ENCODE measurements around the gene CACNA1D. TPM values are rescaled to one million over a fixed set of nuclear protein-coding genes. Genes with fewer than 3 reads are reported as not detected.

Gene CACNA1D
- total RNA-seq, 3 donors from 2014 or later = 0.96 to 50.3 (median 32.1) TPM

- H3K36me3 ChIP-seq = no peaks in the 10 kb centered on the region
- TF ChIP-seq POLR2A (IDR thresholded peaks at IDR 0.05) (no peak), CTCF (IDR thresholded peaks at IDR 0.05) (no peak), POLR2AphosphoS5 (IDR thresholded peaks at IDR 0.05) (no peak)
- peaks cover 0 to under 1% of the 10 kb centered on the region in 2 donors for H3K27me3 ChIP-seq
- no peak overlapping the region for H3K4me3 ChIP-seq
- H3K27ac ChIP-seq = no peak overlapping the region
- intact Hi-C loops (cut with DNase I; ENCODE audit: low total_unique reads) = no loop called here
- no peaks in the 10 kb centered on the region for H3K9me3 ChIP-seq
- no peak for DNase-seq (ENCODE audit: low spot score in 2 of 2)
- no peaks in the 10 kb centered on the region for H3K4me1 ChIP-seq
Measured at GRCh38 chr3:53500165-53500777, 5.9 kb downstream of the CACNA1D start.

GRCh38 chr3:53501178-53501577 lies 6.8 kb downstream of the CACNA1D start:
- H3K4me1 ChIP-seq = no peaks in the 10 kb centered on the region
- H3K27me3 ChIP-seq = no peaks in the 10 kb centered on the region
- intact Hi-C loops (cut with DNase I; ENCODE audit: low total_unique reads) = no loop called here
- no peak for TF ChIP-seq POLR2A (IDR thresholded peaks at IDR 0.05)
- no peak overlapping the region for H3K27ac ChIP-seq
- H3K4me3 ChIP-seq = no peak overlapping the region
- no peaks in the 10 kb centered on the region for H3K9me3 ChIP-seq
- no peaks in the 10 kb centered on the region for H3K36me3 ChIP-seq
- DNase-seq (ENCODE audit: low spot score in 2 of 2) = no peak

- no peak for DNase-seq (ENCODE audit: low spot score in 2 of 2)
- intact Hi-C loops (cut with DNase I; ENCODE audit: low total_unique reads) = no loop called here
- Histone ChIP-seq H3K36me3 (no peaks in the 10 kb centered on the region), H3K9me3 (no peaks in the 10 kb centered on the region), H3K4me3 (no peak overlapping the region), H3K27ac (no peak overlapping the region), H3K27me3 (no peaks in the 10 kb centered on the region), H3K4me1 (no peaks in the 10 kb centered on the region)
- TF ChIP-seq POLR2AphosphoS5 (IDR thresholded peaks at IDR 0.05) (no peak), POLR2A (IDR thresholded peaks at IDR 0.05) (no peak), CTCF (IDR thresholded peaks at IDR 0.05) (no peak)
Measured at GRCh38 chr3:53502737-53503136, 8.3 kb downstream of the CACNA1D start.

DNA sequence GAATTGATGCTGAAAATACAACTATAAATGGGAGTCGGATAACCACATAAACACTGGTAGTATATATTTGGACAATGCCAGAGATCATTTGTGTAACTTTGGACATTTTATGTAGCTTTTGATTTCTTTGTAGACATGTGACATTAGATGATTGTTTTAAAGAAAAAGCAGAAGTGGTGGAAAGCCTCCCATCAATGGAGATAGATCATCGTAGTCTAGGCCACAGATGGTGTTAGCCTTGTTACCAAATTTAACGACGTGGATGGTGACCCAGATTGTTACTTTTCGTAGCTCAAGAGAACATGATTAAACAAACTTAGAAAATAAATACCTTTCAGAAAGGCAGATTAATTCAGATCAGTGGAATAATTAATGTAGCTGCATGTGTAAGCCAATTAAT lies 8.8 kb downstream of the CACNA1D start:
- intact Hi-C loops (cut with DNase I; ENCODE audit: low total_unique reads) = no loop called here
- H3K27me3 ChIP-seq = no peaks in the 10 kb centered on the region
- TF ChIP-seq POLR2AphosphoS5 (IDR thresholded peaks at IDR 0.05) (no peak), CTCF (IDR thresholded peaks at IDR 0.05) (no peak), POLR2A (IDR thresholded peaks at IDR 0.05) (no peak)
- no peaks in the 10 kb centered on the region for H3K36me3 ChIP-seq
- H3K4me3 ChIP-seq = no peak overlapping the region
- no peaks in the 10 kb centered on the region for H3K4me1 ChIP-seq
- no peaks in the 10 kb centered on the region for H3K9me3 ChIP-seq
- DNase-seq (ENCODE audit: low spot score in 2 of 2) = no peak
- no peak overlapping the region for H3K27ac ChIP-seq

DNA sequence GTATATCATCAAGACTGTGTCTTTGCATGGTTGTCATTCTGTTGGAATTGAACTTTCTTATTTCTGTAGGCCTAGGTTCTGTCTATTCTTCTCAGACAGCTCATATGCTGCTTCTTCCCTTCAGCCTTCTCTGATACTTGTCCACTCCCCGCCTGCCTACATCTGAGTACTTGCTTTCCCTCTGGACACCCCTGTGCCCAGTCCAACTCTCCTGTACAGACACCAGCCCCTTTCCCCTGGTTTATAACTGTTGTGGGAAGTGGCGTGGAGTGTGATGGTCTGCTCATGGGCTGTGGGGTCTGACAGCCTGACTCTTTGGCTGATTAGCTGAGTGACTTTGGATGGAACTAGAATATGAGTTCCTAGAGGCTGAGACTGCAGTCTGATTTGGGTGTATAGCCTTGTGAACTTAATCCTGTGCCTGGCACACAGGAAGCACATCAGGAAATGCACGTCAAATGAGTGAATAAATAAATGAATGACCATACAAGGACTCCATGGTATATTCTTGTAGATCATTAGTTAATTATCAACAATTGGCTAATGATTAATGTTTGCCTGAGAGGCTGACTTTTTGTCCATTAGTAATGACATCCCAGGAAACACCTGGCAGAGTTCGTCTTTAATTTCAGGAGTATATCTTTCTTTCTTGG lies 11.8 kb downstream of the CACNA1D start:
- DNase-seq (ENCODE audit: low spot score in 2 of 2) = no peak
- Histone ChIP-seq H3K36me3 (no peaks in the 10 kb centered on the region), H3K4me1 (no peaks in the 10 kb centered on the region), H3K27me3 (no peaks in the 10 kb centered on the region), H3K4me3 (no peak overlapping the region), H3K9me3 (no peaks in the 10 kb centered on the region), H3K27ac (no peak overlapping the region)
- TF ChIP-seq POLR2AphosphoS5 (IDR thresholded peaks at IDR 0.05) (no peak), POLR2A (IDR thresholded peaks at IDR 0.05) (no peak), CTCF (IDR thresholded peaks at IDR 0.05) (no peak)
- intact Hi-C loops (cut with DNase I; ENCODE audit: low total_unique reads) = no loop called here
